ENCODE measurements around the gene AAR2. TPM values are rescaled to one million over a fixed set of nuclear protein-coding genes. Genes with fewer than 3 reads are reported as not detected.

AAR2 gene
- total RNA-seq, 4 donors from 2014 or later: 24.5 to 35.6 (median 28.6) TPM

DNA sequence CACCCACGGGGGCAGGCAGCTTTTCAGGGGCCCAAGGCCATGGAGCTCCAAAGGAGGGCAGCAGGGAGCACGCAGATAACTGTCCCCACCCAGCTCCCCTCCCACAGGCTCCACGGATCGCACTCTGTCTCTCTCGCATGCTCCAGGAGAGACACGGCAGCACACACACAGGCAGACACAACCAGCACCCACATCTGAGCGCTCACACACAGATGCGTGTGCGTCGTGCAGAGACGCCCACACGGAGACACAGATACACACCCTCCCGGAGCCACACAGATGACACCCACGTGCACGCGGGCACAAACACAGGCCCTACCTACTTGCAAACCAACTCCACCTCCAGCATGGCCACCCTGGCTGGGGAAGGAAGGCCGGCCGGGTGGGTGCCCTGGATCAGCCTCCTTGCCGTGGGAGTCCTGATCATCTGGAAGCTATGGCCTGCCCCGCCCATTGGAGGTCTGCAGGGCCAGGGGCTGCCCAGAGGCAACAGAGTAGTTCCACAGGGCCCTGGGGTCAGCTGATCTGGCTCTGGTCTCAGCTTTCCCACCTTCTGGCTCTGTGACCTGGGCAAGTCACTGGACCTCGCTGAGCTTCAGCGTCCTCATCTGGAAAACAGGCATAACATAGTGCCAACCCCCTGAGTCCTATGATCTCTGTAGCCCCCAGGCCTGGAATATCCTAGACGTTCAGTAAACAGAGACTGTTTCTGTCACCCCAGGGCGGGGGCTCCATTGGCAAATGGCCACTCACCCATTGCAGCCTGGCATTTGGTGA lies 31.5 kb downstream of the AAR2 start:
- H3K36me3 ChIP-seq: no peaks in the 10 kb centered on the region
- H3K9me3 ChIP-seq: no peaks in the 10 kb centered on the region
- TF ChIP-seq, protein P1, sequence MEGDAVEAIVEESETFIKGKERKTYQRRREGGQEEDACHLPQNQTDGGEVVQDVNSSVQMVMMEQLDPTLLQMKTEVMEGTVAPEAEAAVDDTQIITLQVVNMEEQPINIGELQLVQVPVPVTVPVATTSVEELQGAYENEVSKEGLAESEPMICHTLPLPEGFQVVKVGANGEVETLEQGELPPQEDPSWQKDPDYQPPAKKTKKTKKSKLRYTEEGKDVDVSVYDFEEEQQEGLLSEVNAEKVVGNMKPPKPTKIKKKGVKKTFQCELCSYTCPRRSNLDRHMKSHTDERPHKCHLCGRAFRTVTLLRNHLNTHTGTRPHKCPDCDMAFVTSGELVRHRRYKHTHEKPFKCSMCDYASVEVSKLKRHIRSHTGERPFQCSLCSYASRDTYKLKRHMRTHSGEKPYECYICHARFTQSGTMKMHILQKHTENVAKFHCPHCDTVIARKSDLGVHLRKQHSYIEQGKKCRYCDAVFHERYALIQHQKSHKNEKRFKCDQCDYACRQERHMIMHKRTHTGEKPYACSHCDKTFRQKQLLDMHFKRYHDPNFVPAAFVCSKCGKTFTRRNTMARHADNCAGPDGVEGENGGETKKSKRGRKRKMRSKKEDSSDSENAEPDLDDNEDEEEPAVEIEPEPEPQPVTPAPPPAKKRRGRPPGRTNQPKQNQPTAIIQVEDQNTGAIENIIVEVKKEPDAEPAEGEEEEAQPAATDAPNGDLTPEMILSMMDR (IDR thresholded peaks at IDR 0.05): no peak
- TF ChIP-seq EP300 (IDR thresholded peaks at IDR 0.05) (no peak), POLR2A (IDR thresholded peaks at IDR 0.05) (no peak)
- no peaks in the 10 kb centered on the region for H3K4me1 ChIP-seq
- no peak overlapping the region for H3K4me3 ChIP-seq
- no peak for DNase-seq (ENCODE audit: low spot score in 2 of 2)
- H3K27me3 ChIP-seq: no peaks in the 10 kb centered on the region
- no peak overlapping the region for H3K27ac ChIP-seq
- WGBS, 2 donors: 66 to 69% methylated on average over 18 to 20 of the region's 24 CpGs

DNA sequence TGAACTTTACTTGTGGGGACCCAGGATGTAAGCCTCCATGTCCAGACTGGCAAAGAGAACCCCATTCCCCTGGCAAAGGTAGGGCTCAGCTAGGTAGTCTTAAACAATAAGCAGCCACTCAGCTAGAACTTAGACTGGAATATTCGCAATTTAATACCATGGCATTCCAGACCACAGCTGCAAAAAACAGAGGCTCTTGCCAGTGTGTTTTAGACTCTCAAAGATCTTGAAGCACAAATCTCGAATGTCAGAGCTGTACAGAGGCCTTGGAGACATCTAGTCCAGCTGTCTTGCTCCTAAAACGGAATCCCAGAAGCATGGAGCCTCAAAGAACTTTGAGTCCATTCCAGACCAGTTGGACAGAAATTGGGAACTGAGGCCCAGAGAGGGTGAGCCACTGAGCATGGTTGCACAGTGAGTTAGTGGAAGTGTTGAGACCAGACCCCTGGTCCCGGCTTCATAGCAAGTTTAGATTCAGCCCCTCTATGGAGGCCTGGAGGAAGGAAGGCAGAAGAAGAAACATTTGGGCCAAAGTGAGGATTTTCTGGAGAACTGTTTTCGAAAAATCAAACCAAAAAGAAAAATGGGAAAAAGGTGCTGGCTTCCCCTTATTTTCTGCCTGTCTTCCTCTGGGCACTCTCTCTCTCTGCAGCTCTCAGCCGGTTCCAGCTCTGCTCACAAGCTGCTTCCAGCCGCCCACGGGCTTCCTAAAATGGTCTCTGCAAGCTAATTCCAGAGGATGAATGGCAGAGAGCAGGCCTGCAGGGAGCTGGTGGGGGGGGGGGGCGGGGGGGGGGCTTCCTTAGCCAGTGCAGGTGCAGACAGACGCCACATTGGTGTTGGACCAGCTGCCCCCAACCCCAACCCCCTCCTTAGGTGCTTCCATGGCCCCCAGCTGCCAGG lies 32.4 kb downstream of the AAR2 start:
- no peak overlapping the region for H3K27ac ChIP-seq
- WGBS, 2 donors: 52 to 64% methylated on average over 9 to 10 of the region's 10 CpGs

DNA sequence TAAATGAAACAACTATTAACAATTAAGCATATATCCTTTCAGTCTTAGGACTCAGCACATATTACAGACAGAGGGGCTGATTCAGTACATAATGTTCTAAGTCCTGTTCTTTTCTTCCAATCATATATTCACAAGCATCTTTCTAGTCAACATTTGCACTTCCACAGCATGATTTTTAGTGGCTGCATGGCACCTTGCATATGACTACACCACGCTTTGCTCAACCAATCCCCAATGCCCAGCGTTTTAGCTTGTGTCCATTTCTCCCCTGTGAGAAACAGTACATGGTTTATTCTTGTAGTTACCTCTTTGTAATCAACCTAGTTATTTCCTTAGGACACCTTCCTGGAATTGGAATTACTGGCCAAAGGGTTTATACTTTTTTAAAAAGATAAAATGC lies 33.2 kb downstream of the AAR2 start:
- H3K27me3 ChIP-seq: peaks cover 0 to 13% of the 10 kb centered on the region in 2 donors
- no peak for DNase-seq (ENCODE audit: low spot score in 2 of 2)
- H3K9me3 ChIP-seq: no peaks in the 10 kb centered on the region
- WGBS, 2 donors: 81 to 85% methylated on average over 2 of the region's 2 CpGs
- H3K4me1 ChIP-seq: no peaks in the 10 kb centered on the region
- TF ChIP-seq, protein P1 (IDR thresholded peaks at IDR 0.05): no peak
- TF ChIP-seq EP300 (IDR thresholded peaks at IDR 0.05): no peak
- TF ChIP-seq POLR2A (IDR thresholded peaks at IDR 0.05): no peak
- H3K36me3 ChIP-seq: no peaks in the 10 kb centered on the region
- H3K27ac ChIP-seq: no peak overlapping the region
- H3K4me3 ChIP-seq: no peak overlapping the region

More for the DNA sequence above, 32.4 kb downstream of the AAR2 start:
- no peak overlapping the region for H3K4me3 ChIP-seq
- H3K4me1 ChIP-seq: no peaks in the 10 kb centered on the region
- no peak for DNase-seq (ENCODE audit: low spot score in 2 of 2)
- H3K36me3 ChIP-seq: no peaks in the 10 kb centered on the region
- H3K9me3 ChIP-seq: no peaks in the 10 kb centered on the region
- TF ChIP-seq, protein P1 (IDR thresholded peaks at IDR 0.05): no peak
- no peak for TF ChIP-seq EP300 (IDR thresholded peaks at IDR 0.05)
- TF ChIP-seq POLR2A (IDR thresholded peaks at IDR 0.05): no peak
- H3K27me3 ChIP-seq: peaks cover 0 to 4% of the 10 kb centered on the region in 2 donors

DNA sequence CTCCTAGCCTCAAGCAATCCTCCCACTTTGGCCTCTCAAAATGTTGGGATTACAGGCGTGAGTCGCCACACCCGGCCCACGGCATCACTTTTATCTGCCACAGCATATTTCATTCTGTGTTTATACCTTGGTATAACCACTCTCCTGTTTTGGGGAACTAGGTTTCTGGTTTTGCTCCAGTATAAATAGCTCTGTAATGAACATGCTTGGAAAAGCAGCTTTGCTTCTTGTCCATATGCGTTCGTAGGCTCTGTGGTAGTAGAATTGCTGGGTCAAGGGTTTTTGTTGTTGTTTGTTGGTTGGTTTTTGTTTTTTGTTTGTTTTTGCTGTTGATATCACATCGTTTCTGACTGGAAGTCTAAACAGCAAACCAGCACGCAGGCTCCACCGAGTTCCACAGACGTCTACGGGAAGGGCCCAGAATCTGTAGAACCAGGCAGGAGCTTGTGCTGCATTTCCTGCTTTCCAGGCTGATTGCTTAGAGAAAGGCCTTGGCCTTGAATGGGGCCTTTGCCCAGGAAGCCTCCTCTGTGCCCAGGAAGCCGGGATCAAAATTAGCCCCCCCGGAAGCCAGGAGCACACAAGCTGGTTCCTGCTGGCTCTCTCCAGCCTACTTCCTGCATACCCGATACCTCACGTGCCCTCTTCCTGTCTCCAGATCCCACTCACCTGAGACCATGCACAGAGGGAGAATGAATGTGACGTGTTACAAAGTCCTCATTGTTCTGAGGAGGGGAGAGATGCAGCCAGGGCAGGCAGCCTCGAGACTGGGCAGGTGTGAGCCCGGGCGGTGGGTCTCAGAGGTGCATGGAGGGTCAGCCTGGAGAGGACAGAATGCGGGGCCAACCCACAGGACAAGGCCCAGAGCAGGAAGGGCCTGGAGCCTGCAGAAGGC lies 34.7 kb downstream of the AAR2 start:
- no peak for DNase-seq (ENCODE audit: low spot score in 2 of 2)
- Histone ChIP-seq H3K9me3 (no peaks in the 10 kb centered on the region), H3K36me3 (no peaks in the 10 kb centered on the region), H3K4me3 (no peak overlapping the region), H3K27me3 (peaks cover 0 to 25% of the 10 kb centered on the region in 2 donors), H3K4me1 (no peaks in the 10 kb centered on the region), H3K27ac (no peak overlapping the region)
- TF ChIP-seq EP300 (IDR thresholded peaks at IDR 0.05) (no peak), POLR2A (IDR thresholded peaks at IDR 0.05) (no peak)
- TF ChIP-seq, protein P1 (IDR thresholded peaks at IDR 0.05): no peak
- WGBS, 2 donors: 75 to 79% methylated on average over 20 of the region's 20 CpGs

All from tibial nerve (tissue), 4 donors.